IPS DF 4.7 (cell line): ENCODE results near the gene CDRT15.
"Not testable (repeated sequence)": the region's sequence is repeated elsewhere in the genome, so short reads cannot be mapped to it uniquely, and the experiment has no call there.

Experiments used
- DNase-seq: peaks from one replicate; pipeline ENCODE4 v3.0.0-alpha.2; 2013; ENCODE audit warnings: low spot score; ENCODE audit errors: extremely low read depth

CDRT15 gene

GRCh38 chr17:14207791-14208190, 28.9 kb downstream of the CDRT15 start:
- DNase-seq = no peak

DNA sequence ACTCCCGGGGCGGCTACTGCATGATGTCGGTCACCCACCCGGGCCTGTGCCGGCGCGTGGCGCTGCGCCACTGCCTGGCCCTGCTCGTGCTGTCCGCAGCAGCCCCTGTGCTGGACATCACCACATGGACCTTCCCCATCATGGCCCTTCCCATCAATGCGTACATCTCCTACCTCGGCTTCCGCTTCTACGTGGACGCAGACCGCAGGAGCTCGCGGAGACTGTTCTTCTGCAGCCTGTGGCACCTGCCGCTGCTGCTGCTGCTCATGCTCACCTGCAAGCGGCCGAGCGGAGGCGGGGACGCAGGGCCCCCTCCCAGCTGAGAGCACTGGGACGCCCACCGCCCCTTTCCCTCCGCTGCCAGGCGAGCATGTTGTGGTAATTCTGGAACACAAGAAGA, 29.8 kb downstream of the CDRT15 start:
- DNase-seq = no peak

GRCh38 chr17:14205992-14206461, 30.6 kb downstream of the CDRT15 start:
- DNase-seq = no peak

- DNase-seq = no peak
Measured at GRCh38 chr17:14205380-14205779, 31.3 kb downstream of the CDRT15 start.

DNA sequence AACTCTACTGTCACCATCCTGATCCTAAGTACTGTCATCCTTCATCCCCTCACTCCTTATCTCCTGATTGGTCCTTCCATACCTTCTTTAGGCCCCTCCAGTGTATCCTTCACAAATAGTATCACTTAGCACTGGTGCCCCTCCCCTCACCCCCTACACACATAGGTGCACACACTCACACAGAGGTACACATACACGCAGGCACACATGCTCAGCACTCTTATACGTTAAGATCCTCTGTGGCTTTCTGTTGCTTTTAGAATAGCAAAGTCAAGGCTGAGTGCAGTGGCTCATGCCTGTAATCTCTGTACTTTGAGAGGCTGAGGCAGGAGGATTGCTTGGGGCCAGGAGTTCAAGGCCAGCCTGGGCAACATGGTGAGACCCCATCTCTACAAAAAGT, 32.1 kb downstream of the CDRT15 start:
- no peak for DNase-seq

- DNase-seq = no peak
Measured at GRCh38 chr17:14204084-14204483, 32.6 kb downstream of the CDRT15 start.

GRCh38 chr17:14203388-14203787, 33.3 kb downstream of the CDRT15 start:
- no peak for DNase-seq

DNA sequence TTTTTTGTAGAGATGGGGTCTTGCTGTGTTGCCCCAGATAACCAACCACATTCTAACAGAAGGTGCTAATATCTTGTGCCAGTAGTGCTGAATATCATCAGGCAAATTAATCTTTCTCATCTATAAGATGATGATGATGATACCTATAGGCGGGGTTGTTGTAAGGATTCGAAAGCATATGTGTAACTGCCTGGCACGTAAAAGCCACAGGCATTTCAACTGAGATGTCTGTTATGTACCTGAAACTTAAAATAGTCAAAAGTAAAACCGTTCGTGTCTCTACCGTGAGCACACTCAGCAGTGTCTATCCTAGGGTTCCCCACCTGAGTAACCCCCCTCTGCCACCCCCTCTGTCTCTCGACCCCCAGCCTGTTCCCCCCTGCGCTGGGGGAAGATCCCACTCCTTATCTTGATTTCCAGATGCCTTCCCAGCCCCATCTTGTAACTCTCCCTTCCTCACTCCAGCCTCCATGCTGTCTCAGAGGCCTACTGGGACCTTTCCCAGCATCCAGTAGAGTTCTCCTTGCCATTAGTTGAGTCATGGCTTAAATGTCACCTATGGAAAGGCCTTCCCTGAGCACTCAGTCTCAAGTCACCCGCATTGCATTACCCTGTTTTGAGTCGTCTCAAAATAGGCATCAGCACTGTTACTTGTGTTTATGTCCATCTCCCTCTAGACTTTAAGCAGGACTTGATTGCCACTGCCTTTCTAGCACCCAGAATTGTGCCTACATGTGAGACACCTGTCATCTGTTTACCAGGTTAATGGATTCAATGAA, 34.1 kb downstream of the CDRT15 start:
- no peak for DNase-seq

- no peak for DNase-seq
Measured at GRCh38 chr17:14201988-14202380, 34.7 kb downstream of the CDRT15 start.

DNA sequence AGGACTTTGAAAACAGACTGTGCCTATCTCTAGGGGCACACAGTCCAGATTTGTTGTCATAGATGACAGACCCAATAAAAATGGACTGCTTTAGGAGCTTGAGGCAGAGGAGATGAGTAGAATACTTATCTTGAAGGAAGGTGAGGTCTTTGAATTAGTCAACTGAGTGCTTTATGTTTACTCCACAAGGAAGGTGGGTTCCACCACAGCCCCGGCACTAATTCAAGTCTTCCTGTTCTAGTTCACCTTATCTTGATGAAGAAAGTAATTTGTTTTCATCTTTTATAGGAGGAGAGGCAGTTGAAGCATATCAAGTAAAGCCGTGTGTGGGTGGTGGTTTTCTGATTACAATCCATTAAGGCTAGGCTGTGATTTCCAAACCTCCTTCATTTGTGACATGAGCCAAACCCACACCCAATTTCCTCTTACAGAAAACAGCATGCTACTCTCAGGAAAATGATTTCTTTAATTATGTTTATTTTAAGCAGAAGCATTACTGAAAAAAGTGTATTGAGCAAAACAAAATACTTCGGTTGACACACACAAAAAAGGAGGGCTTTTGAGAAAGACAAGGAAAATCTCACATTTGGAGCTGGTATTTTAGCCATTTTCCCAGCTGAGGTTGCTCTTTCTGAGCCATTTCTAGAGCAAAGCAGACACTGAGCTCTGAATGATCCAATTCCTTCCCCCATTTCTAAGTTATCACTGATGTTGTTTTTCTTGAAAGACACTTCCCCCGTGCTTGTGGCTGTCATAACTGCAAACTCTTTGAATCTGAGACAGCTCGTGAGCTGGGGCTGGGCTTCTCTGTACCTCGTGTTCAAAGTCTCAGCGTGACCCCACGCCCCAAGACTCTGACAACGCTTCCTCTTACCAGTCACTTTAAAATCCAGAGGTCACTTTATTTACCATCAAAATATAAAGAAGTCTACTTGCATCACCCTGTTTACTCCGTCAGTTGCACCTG, 35.4 kb downstream of the CDRT15 start:
- no peak for DNase-seq

- no peak for DNase-seq
Measured at GRCh38 chr17:14200354-14200753, 36.3 kb downstream of the CDRT15 start.

DNA sequence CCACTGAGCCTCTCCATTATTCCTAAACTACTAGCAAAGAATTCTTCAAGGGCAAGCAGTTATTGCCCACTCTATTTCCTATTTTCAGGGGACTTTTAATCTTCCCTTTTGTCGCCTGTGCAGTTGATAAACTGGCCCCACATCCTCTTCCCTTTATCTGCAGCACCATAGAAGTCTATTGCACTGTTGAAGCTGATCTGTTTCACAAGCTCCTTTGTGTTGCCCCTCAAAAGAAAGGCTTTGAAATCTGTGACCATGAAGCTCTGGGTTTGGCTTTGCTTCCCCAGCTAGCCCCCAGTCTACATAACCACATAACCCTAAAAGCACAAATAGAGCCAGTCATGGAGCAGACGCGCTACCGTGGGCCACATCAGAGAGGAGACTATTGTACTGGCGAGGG, 37.1 kb downstream of the CDRT15 start:
- no peak for DNase-seq

DNA sequence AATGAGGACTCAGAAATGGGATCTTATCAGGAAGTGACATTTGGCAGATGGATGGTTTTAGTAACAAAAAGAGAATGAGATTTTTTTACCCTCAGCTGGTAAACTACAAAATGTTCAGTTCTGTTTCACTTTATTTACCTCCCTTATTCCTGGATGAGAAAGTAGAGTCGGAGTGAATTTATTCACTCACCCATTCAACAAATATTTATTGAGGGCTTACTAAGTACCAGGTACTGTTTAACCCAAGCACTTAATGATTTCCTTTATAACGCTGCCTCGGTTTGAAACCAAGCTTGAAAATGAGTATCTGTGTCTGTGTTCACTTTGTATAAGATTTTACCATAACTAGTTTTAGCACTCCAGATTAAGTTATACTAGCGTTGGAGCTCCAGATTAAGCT, 38.1 kb downstream of the CDRT15 start:
- DNase-seq = no peak

DNA sequence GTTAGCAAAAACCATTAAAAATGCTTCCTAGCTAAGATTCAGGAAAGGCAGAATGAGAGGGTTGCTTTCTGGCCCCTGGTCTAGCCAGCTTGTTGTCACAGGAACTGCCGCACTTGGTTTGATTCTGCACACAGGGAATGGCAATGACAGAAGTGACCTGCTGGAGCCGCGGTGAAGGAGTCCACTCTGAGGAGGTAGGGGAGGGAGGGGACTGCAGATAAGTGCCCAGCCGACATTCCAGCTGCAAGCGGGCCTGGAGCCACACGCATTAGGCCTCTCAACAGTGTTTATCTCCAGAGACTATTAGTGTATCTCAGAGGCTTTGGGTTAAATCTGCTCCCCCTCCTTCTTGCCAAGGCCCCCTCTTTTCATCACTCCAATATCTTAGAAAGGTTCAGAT, 38.6 kb downstream of the CDRT15 start:
- DNase-seq = no peak

DNA sequence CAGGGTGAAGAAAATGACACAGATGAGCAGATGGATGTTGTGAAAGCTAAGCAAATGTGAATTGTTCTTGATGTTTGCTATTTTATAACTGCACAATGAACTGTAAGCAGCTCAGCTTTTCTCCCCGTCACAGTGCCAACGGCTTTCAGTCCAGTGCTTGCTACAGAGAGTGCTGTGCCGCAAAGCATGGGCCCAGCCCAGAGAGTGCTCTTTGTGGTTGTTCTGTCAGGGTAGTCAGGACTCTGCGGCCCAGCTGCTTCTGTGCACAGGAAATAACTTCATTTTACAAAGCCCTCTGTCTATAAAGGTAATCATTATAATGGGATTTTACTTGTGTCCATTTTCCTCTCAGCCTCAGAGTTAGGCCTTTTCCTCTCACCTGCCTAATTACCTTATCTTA, 39.1 kb downstream of the CDRT15 start:
- DNase-seq = no peak

- DNase-seq = no peak
Measured at GRCh38 chr17:14197057-14197456, 39.6 kb downstream of the CDRT15 start.

DNA sequence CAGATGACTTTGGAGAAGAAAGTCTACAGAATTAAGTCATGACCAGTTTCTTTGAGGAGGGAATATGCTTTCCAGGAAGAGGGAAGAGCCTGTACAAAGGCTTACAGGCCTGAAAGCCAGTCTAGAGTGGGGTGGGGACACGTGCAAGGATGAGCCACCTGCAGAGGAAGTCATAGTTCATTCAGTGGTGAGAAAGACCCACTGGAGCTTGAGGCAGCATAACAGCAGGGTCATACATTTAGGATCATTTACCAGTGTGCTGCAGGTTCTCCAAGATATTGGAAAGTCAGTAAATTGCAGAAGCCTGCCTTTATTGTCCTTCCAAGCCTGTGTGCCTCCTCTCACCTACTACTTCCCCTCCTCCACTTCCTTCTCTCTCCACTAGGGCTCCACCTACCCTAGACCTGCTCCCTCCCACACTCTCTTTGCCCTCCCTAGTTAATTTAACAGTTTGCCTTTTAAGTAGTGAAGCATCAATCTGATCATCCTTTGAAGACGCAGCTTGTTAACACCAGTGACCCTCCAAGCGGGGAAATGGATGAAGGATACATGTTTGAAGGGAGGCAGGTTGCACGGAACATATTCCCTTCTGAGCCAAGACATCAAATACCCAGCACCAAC, 40.2 kb downstream of the CDRT15 start:
- DNase-seq = no peak

DNA sequence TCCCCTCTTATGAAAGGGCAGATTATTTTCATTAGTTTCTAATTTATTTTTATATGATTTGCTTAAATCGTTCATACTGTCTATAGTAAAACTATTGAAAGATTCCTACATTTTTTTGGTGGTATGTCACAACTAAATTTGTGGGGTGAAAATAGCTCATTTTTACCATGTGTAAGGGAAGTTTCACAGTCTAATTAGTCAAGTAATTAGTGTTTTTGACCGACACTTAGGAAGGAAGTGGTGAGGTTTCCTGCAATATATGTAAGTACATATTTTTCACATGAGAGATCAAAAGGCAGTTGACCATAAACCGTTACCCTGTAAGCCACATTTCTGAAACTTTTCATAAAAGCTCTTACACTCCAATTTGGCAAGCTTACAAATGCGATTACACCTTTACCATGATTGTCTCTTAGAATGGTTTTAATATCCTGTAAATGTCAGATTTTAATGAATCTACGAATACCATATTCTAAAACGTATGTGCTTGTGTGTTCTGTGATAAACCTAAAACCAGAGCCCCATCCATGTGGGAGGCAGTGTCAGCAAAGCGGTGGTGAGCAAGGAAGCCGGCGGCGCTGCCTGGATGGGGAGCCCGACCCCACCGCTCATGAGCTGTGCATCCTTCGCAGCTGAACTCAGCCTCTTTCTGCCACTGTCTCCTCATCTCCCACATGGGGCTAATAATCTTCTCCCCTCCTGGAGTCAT, 43.9 kb downstream of the CDRT15 start:
- DNase-seq = not testable (repeated sequence)

DNA sequence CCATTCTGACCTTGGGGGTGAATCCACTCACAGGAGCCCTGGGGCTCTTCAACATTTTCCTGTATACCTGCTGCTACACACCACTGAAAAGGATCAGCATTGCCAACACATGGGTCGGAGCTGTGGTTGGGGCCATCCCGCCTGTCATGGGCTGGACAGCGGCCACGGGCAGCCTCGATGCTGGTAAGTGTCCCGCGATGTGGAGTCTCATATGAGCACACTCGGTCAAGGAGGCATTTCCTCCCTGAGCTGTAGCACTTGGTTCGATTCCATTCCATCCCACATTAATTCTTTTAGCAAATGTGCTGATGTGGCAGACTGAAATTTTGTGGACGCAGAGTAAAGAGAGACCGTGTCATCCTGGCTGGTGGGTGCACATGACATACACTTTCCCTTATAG, 44.6 kb downstream of the CDRT15 start:
- DNase-seq = not testable (repeated sequence)

DNA sequence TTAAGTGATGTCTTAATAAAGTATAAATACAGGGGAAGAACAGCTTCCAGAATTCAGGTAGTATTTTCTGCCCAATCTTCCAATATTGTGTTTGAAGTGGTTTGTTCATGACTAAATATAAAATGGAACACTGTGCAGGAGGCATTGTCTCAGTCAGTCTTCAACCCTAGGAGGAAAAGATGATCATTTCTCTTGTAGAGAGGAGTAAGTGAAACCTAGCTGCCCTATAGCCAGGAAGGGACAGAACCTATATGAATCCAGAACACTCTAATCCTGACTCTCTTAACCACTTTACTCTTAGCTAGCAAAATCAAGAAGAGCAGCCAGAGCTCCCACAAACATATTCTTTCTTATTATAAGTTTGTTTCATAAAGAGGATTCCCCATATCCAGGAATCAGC, 45.2 kb downstream of the CDRT15 start:
- not testable (repeated sequence) for DNase-seq

DNA sequence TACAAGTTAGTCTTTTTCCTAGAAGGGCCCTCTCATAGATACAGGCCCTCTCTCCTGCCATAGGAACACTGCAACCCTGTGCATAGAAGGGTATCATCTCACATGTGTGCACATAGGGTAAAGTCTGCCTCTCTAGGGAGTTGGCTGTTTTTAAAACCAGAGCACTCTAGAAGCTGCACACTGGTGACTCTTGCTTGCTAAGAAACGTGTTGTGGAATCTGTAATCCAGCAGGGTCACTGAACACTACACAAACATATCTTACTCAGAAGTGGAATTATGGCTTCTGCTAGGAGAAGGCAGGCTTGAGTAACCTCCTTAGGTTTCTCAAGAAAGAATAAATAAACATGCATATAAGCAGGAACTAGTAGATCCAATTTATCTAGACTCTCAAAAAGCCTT, 45.9 kb downstream of the CDRT15 start:
- not testable (repeated sequence) for DNase-seq
